Activated naive CD4-positive, alpha-beta T cell treated with anti-CD3 and anti-CD28 coated beads, Interleukin-2, amount 50 U/mL, for 24 hours (primary cell): Measurements from ENCODE around the gene PRUNE2.
"Not testable (repeated sequence)": the region's sequence is repeated elsewhere in the genome, so short reads cannot be mapped to it uniquely, and the experiment has no call there.

Experiments used
- H3K27ac Mint-ChIP-seq: one replicate; pipeline ENCODE4 v1.8.0; 2021; ENCODE audit warnings: mild to moderate bottlenecking, mixed read lengths
- H3K27me3 Mint-ChIP-seq: one replicate; pipeline ENCODE4 v1.8.0; 2021; ENCODE audit warnings: mixed read lengths
- H3K36me3 Mint-ChIP-seq: one replicate; pipeline ENCODE4 v1.8.0; 2021; ENCODE audit warnings: mixed read lengths
- H3K4me1 Mint-ChIP-seq: one replicate; pipeline ENCODE4 v1.8.0; 2021; ENCODE audit warnings: mixed read lengths
- H3K4me3 Mint-ChIP-seq: one replicate; pipeline ENCODE4 v1.8.0; 2021; ENCODE audit warnings: mild to moderate bottlenecking, mixed read lengths
- H3K9me3 Mint-ChIP-seq: one replicate; pipeline ENCODE4 v1.8.0; 2021; ENCODE audit warnings: mixed read lengths

Gene PRUNE2

GRCh38 chr9:76603448-76603895 is 302.4 kb downstream of the PRUNE2 start:
- no peak overlapping the region for H3K4me3 Mint-ChIP-seq
- H3K36me3 Mint-ChIP-seq: no peaks in the 10 kb centered on the region
- H3K27ac Mint-ChIP-seq: no peak overlapping the region
- H3K9me3 Mint-ChIP-seq: no peaks in the 10 kb centered on the region
- no peaks in the 10 kb centered on the region for H3K4me1 Mint-ChIP-seq
- H3K27me3 Mint-ChIP-seq: peaks cover 3% of the 10 kb centered on the region

GRCh38 chr9:76602199-76602598 is 303.7 kb downstream of the PRUNE2 start:
- Mint-ChIP-seq H3K9me3 (no peaks in the 10 kb centered on the region), H3K27me3 (peaks cover 4% of the 10 kb centered on the region), H3K27ac (no peak overlapping the region), H3K36me3 (no peaks in the 10 kb centered on the region), H3K4me3 (no peak overlapping the region), H3K4me1 (no peaks in the 10 kb centered on the region)

- Mint-ChIP-seq H3K9me3 (no peaks in the 10 kb centered on the region), H3K36me3 (no peaks in the 10 kb centered on the region), H3K4me3 (no peak overlapping the region), H3K4me1 (no peaks in the 10 kb centered on the region), H3K27me3 (peaks cover 4% of the 10 kb centered on the region), H3K27ac (no peak overlapping the region)
Measured at GRCh38 chr9:76600007-76600615, 305.8 kb downstream of the PRUNE2 start.

GRCh38 chr9:76598981-76599380 is 306.9 kb downstream of the PRUNE2 start:
- Mint-ChIP-seq H3K9me3 (no peaks in the 10 kb centered on the region), H3K4me3 (no peak overlapping the region), H3K27ac (no peak overlapping the region), H3K4me1 (no peaks in the 10 kb centered on the region), H3K36me3 (no peaks in the 10 kb centered on the region), H3K27me3 (peaks cover 4% of the 10 kb centered on the region)

GRCh38 chr9:76595645-76596044 is 310.3 kb downstream of the PRUNE2 start:
- Mint-ChIP-seq H3K36me3 (no peaks in the 10 kb centered on the region), H3K4me1 (no peaks in the 10 kb centered on the region), H3K9me3 (no peaks in the 10 kb centered on the region), H3K4me3 (no peak overlapping the region), H3K27me3 (peaks cover 5% of the 10 kb centered on the region), H3K27ac (no peak overlapping the region)

- Mint-ChIP-seq H3K9me3 (no peaks in the 10 kb centered on the region), H3K36me3 (no peaks in the 10 kb centered on the region), H3K4me1 (no peaks in the 10 kb centered on the region), H3K27ac (no peak overlapping the region), H3K27me3 (peaks cover 3% of the 10 kb centered on the region), H3K4me3 (no peak overlapping the region)
Measured at GRCh38 chr9:76594764-76595424, 311.0 kb downstream of the PRUNE2 start.

GRCh38 chr9:76593961-76594735 is 311.8 kb downstream of the PRUNE2 start:
- not testable (repeated sequence) for H3K9me3 Mint-ChIP-seq, H3K4me3 Mint-ChIP-seq, H3K27me3 Mint-ChIP-seq, H3K4me1 Mint-ChIP-seq, H3K36me3 Mint-ChIP-seq, H3K27ac Mint-ChIP-seq

- H3K36me3 Mint-ChIP-seq: no peaks in the 10 kb centered on the region
- H3K9me3 Mint-ChIP-seq: no peaks in the 10 kb centered on the region
- no peak overlapping the region for H3K27ac Mint-ChIP-seq
- peaks cover 3% of the 10 kb centered on the region for H3K27me3 Mint-ChIP-seq
- H3K4me3 Mint-ChIP-seq: no peak overlapping the region
- H3K4me1 Mint-ChIP-seq: no peaks in the 10 kb centered on the region
Measured at GRCh38 chr9:76592974-76593347, 313.0 kb downstream of the PRUNE2 start.

GRCh38 chr9:76592091-76592973 is 313.6 kb downstream of the PRUNE2 start:
- H3K4me3 Mint-ChIP-seq: no peak overlapping the region

GRCh38 chr9:76591256-76591950 is 314.5 kb downstream of the PRUNE2 start:
- Mint-ChIP-seq H3K36me3 (no peaks in the 10 kb centered on the region), H3K4me3 (no peak overlapping the region), H3K27me3 (peaks cover 1% of the 10 kb centered on the region), H3K27ac (no peak overlapping the region), H3K9me3 (no peaks in the 10 kb centered on the region), H3K4me1 (no peaks in the 10 kb centered on the region)

More at GRCh38 chr9:76592091-76592973, 313.6 kb downstream of the PRUNE2 start:
- Mint-ChIP-seq H3K27me3 (peaks cover 1% of the 10 kb centered on the region), H3K9me3 (no peaks in the 10 kb centered on the region), H3K36me3 (no peaks in the 10 kb centered on the region), H3K4me1 (no peaks in the 10 kb centered on the region), H3K27ac (no peak overlapping the region)

- H3K9me3 Mint-ChIP-seq: no peaks in the 10 kb centered on the region
- no peaks in the 10 kb centered on the region for H3K36me3 Mint-ChIP-seq
- peaks cover 1% of the 10 kb centered on the region for H3K27me3 Mint-ChIP-seq
- H3K27ac Mint-ChIP-seq: no peak overlapping the region
- no peaks in the 10 kb centered on the region for H3K4me1 Mint-ChIP-seq
- H3K4me3 Mint-ChIP-seq: no peak overlapping the region
Measured at GRCh38 chr9:76588316-76588715, 317.6 kb downstream of the PRUNE2 start.

- H3K27me3 Mint-ChIP-seq: no peaks in the 10 kb centered on the region
- H3K27ac Mint-ChIP-seq: no peak overlapping the region
- H3K4me1 Mint-ChIP-seq: no peaks in the 10 kb centered on the region
- H3K4me3 Mint-ChIP-seq: no peak overlapping the region
- no peaks in the 10 kb centered on the region for H3K9me3 Mint-ChIP-seq
- no peaks in the 10 kb centered on the region for H3K36me3 Mint-ChIP-seq
Measured at GRCh38 chr9:76586390-76587314, 319.3 kb downstream of the PRUNE2 start.

GRCh38 chr9:76585487-76586389 is 320.2 kb downstream of the PRUNE2 start:
- Mint-ChIP-seq H3K27ac (no peak overlapping the region), H3K27me3 (no peaks in the 10 kb centered on the region), H3K4me1 (no peaks in the 10 kb centered on the region), H3K9me3 (no peaks in the 10 kb centered on the region), H3K4me3 (no peak overlapping the region), H3K36me3 (no peaks in the 10 kb centered on the region)
